Left colon (tissue), 2 donors: ENCODE measurements around the gene PDGFC. TPM values are rescaled to one million over a fixed set of nuclear protein-coding genes. Genes with fewer than 3 reads are reported as not detected.
"Not testable (repeated sequence)": the region's sequence is repeated elsewhere in the genome, so short reads cannot be mapped to it uniquely, and the experiment has no call there.

ENCODE experiments used
- ATAC-seq: fragments of 200-7000 bp; cut with Tn5 transposase; one replicate; pipeline ENCODE4 v1.9.1; 2020; ENCODE audit warnings: mild to moderate bottlenecking, moderate library complexity
- DNase-seq, 2 donors: peaks; one replicate each; pipeline ENCODE4 v3.0.0-alpha.2; 2020
- intact Hi-C, 2 donors: fragments of 100-400 bp; cut with DNase I in 1 of 2; cut with micrococcal nuclease in 1 of 2; formaldehyde crosslinking; loops; one replicate each; pipeline versions ENCODE4 v1.11.2 to v1.14.0; 2022; cut with DNase I, micrococcal nuclease
- total RNA-seq, 2 donors: library from RNA; stranded (reverse); fragmentation: NEBNext Ultra II Directional; extraction: Animal tissue kit (Norgen Biotek cat#: 25700); gene quantifications; one replicate each; pipeline ENCODE4 v1.2.1, GENCODE V29; 2021
- donor health status: DM: no; HTN: no; CAD: no.
- donor health status: DM: yes; HTN: yes; CAD: no.

The PDGFC gene
- total RNA-seq, 2 donors from 2014 or later = 3.8 to 14.3 TPM

DNA sequence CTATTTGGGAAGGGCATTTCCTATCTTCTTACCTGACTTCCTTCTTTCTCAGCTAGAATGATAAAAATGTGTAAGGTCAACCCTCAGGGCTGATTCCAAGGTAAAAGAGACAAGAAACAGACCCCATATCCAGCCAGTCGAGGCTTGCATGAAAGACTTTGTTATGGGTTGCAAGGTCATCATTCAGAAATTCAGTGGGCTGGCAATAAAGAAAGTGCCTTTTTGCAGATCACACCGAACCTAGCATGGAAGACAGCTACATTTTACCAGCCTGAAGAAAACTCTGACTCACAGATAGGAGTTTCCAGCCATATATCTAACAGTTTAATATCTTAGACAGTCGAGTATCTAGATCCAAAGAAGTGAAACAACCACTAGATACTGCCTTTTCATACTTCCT, 87.4 kb downstream of the PDGFC start:
- no peak for DNase-seq
- intact Hi-C loops = no loop called here
- ATAC-seq = no peak

DNA sequence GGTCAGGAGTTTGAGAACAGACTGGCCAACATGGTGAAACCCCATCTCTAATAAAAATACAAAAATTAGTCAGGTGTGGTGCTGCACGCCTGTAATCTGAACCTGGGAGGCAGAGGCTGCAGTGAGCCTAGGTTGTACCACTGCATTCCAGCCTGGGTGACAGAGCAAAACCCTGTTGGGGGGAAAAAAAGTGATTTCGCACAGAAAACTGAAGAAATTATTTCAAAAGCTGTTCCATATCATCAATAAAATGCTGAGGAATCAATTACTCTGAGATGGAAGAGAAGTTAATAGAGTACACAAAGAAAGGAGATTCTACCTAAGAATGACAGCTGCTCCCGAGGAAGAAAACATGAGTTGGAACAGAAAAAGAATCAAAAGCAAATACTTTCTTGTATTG, 95.9 kb downstream of the PDGFC start:
- intact Hi-C loops = no loop called here
- no peak for ATAC-seq
- DNase-seq = no peak

DNA sequence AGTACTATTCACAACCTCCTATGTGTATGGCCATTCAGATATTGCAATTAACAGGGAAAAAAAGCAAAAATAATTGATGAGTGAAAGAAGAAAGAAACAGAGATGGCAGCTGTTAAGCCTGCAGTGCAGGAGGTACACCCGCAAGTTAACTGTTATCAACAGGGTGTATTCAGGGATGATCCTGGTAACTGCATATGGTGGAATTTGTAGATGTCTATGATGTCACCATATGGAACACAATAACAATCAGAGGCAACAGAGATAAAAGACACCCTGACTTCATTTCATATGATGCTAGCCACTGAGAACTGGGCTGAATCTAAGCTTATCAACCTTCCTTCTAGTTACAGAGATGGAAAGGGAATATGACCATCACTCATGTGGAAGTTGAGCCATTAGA, 96.5 kb downstream of the PDGFC start:
- ATAC-seq = no peak
- intact Hi-C loops = no loop called here

DNA sequence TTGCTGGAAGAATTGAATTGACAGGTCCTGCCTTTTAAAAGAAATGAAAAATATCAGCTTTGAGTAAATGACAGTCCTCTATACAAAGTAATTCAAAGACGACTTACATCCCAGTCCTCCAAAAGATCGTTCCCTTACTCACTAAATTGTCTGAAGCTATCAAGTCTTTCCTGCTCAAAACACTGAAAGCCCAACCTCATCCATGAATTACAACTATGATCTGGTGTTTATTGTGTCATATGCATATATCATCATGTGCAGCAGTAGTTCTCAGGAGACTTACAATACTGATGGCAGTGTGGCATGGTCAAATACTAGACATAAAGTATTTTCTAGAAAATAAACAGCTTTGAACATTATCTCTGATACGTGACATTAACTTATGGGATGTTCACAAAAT, 97.8 kb downstream of the PDGFC start:
- ATAC-seq (no peak), DNase-seq (no peak)
- intact Hi-C loops = no loop called here

More for the DNA sequence above, 96.5 kb downstream of the PDGFC start:
- no peak for DNase-seq

DNA sequence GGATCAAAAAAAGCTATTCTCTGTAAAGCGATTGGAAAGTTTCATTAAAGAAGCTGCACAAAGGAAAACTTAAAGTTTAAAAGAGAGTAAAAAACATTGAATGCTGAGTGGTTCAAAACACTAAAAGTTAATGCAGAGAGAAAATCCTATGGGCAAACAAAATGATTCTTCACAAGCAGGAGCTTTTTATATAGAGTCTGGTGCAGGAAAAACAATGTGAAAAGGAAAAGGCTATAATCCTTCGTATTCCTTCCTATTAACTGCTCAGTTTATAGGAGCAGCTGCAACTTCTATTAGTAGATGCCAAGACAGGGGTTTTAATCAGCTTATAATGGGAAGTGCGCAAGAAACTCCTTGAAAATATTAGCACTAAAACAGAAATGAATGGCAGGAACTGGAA, 100.7 kb downstream of the PDGFC start:
- ATAC-seq (no peak), DNase-seq (no peak)
- intact Hi-C loops = no loop called here

DNA sequence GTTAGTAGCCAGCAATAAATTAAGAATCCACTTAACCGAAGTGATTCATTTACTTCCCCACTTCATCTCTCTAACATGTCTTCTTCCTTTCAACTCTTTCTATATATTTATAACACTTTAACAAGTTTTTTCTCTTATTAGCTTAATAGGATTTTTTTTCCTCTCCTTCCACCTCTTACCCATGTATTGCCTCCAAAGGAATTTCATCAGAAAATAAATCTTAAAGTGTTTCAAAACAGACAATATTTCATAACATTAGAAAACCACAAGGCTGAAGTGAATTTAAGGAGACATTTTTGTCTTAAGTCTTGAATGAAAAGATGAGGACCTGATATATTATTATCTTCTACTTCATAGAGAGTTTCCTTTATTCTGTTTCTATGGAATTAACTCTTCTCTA, 101.5 kb downstream of the PDGFC start:
- DNase-seq (no peak), ATAC-seq (no peak)
- intact Hi-C loops = no loop called here

DNA sequence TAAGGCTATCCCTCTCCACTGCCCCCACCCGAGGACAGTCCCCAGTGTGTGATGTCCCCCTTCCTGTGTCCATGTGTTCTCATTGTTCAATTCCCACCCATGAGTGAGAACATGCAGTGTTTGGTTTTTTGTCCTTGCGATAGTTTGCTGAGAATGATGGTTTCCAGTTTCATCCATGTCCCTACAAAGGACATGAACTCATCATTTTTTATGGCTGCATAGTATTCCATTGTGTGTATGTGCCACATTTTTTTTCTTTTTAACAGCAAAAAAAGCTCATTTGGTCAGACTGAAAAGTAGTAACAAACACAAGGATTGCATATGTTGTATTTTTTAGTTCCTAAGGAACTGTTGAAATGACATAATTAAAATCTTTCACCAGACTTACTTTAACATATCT, 105.5 kb downstream of the PDGFC start:
- ATAC-seq, intact Hi-C loops, DNase-seq: not testable (repeated sequence)

DNA sequence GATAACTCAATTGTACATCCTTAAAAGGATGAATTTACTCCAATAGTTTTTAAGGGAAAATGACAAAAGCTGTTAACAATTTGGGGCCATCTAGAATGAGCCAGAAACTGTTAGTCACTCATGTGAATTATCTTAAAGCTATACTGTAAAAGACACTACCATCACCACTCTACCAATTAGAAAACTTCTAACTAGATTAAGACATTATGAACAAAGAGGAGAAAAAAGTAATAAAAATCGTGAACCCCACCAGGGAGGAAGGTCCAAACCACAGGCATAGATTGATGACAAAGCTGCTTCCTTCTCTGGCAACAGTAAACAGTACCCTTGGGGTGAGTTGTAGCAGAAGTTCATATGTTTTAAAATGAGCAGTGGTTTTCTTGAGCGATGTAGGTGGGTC, 106.1 kb downstream of the PDGFC start:
- ATAC-seq = no peak
- intact Hi-C loops = no loop called here
- no peak for DNase-seq

DNA sequence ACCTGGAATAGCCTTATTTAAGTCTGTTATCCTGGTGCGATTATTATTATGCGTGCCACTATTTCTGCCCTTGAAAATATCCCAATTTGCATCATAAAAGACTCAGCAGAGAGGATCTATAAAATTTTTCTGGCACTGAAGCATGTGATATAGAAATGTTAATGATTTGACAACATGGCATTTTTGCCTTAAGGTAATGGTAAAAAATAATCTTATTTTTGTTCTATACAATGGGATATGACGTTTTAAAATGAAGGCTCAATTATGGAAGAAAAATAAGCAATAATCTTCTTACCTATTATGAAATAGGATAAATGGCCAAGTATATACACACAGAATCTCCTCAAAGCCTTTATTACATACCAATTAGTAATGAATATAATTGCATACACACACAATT, 113.5 kb downstream of the PDGFC start:
- no peak for ATAC-seq
- DNase-seq = no peak
- intact Hi-C loops = no loop called here

DNA sequence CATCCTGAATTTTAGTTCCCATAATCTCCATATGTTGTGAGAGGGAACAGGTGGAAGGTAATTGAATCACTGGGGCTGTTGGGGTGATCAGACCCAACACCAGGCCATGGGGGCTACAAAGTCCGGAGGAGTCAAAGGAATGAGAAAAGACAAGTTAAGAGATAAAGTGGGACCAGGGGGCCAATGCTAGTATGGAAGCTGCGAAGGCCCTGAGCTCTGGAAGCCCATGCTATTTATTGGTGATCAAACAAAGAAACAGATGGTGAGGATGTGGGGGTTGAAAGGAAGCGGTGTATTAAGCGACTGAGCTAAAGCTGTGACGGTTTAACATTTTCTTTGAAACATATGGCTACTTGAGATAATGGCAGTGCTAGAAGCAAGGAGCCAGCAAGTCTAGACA, 132.8 kb downstream of the PDGFC start:
- intact Hi-C loops = no loop called here
- ATAC-seq (no peak), DNase-seq (no peak)

DNA sequence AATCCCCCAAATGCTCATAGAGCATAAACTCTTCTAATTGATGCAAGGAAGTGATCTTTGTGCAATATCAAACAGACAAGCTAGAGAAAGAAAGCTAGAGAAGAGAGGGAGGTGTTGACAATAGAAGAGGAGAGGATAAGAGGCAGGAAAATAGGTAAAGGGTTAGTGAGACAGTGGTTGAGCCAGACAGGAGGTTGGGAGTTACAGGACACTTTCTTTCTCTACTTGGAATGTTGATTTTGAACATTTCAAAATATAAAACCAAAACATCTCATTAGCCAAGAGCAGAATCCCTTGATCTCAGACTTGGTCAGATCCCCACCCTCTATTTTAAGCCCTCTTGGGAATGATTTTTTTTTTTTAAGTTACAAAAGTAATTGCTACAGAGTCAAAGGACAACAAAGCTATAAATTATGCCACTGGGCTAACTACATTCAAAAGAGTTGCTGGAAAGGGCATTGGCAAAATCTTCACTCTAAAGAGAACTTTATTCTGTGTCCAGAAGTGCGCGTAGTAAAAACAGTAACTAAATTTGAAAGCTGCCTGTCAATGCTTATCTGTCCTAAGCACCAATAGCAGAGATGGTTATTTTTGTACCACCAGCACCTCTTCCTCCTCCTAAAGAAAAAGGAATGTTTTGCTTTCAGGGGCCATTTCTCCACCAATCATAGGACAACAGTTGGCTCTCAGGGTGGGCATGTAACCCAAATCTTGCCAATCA, 133.8 kb downstream of the PDGFC start:
- ATAC-seq (no peak), DNase-seq (no peak)
- intact Hi-C loops = no loop called here

DNA sequence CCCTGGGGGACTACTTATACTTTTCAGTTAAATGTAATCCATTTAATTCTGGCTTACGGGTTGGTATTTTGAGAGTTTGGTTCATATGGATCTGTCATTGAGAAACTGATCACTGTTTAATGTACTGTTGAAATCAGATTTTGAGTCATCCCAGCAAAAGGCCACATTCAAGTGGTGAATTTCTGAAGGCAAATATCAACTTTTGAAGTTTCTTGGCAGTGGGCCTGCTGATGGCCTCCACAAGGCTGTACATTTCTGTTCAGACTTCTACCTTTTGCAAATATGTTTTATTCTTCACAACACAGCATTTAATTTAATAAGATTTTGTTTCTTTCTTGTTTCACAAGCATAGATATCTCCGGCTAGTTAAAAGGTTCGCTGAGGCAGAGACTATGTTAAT, 138.7 kb downstream of the PDGFC start:
- intact Hi-C loops = no loop called here
- DNase-seq (no peak), ATAC-seq (no peak)

DNA sequence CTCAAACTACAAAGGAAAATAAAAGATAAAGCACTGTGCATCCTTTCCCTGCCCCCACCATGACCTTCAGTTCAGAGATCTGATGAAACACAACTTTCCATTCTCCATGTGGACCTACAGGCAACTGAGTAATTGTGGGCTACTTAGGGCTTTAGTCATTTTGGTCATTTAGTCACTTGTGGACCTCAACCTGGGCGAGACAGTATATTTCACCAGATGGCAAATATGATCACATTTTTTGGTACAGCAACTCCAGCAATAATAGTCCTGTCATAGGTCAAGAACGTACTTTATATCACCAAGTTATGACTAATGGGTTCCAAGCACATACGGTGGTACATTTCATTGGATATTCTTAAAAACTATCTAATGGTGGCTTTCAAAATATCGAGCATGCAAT, 141.2 kb downstream of the PDGFC start:
- intact Hi-C loops = no loop called here
- DNase-seq (no peak), ATAC-seq (no peak)

DNA sequence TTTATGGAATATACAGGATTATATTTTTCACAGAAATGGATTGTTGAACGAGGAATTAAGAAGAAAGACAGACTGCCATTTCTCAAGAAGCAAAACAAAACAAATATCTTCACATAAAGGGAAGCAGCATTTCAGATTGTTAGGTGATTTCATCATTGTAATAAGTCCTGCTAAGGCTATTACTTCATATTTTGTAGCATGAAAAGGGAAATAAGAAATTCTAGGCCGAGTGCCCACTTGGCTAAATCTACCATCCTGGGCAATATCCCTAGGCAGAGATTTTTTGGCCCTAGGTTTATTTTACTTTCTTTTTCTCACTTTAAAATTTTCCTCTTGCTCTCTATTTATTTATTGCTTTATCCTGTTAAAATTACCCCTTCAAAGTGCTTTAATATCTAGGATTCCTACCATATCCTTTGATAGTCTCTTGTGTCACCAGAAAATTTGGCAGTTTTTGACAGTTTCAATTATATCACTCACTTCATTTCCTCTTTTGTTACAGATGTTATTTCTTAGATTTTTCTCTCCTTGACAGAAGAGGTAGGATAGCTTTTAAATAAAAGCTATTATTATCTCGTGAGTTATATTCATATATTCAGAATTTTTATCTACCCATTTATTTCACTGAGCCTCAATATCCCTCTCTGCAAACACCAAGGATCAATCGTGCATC, 142.3 kb downstream of the PDGFC start:
- intact Hi-C loops = no loop called here
- no peak for DNase-seq
- ATAC-seq = no peak

DNA sequence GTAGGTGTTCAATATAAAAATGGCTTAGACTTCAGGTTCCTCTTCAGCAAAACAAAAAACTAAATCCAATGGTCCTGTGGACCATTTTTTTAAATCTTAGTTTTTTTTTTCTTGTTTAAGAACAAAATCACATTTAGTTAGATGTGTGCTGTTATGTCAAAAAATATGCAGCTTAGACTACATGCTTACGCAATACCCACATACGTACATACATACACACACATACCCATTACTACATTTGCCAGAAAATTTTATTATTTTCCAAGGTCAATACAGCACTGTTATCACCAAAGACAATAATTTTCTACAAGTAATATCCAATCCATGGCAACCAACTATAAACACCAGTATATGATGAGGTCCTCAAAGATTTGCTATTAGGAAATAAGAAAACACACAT, 144.1 kb downstream of the PDGFC start:
- ATAC-seq = no peak
- intact Hi-C loops = no loop called here
- no peak for DNase-seq

DNA sequence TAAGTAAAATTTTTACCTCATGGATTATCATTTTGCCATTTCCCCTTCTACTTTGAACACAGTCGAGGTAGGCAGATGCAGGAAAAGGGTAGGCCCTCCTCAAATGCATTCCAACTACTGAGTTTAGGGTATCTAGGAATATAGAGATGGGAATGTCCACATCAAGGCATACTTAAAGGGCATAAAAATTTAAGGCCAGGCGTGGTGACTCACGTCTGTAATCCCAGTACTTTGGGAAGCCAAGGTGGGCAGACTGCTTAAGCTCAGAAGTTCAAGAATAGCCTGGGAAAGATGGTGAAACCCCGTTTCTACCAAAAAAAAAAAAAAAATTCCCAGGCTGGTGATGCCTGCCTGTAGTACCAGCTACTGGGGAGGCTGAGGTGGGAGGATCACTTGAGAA, 146.5 kb downstream of the PDGFC start:
- no peak for DNase-seq
- intact Hi-C loops = no loop called here

DNA sequence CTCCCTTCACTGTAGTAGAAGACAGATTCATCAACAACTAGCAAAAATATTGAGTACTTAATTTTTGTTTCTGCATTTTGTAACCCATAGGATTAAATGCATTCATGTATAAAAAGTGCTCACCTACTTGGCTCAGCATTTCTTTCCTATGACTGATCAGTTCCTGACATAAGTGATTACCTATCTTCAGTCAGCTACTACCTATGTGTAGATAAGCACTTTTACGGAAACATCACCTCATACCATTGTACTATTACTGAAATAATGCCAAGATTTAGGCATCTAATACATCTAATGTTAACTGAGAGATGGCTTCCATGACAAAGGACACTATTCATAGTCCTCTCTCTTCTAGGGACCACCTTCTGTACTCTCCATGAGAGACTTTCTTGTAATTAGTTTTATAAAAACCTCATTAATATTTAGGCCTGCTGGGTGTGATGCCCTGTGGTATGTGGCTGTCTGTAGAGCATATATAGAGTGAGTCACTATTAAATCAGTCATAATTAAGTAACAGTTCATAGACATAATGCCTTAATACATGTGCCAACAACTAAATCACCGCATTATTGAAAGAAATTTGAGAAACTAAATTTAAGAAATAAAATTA, 147.0 kb downstream of the PDGFC start:
- ATAC-seq (no peak), DNase-seq (no peak)
- intact Hi-C loops = no loop called here

More for the DNA sequence above, 146.5 kb downstream of the PDGFC start:
- ATAC-seq = no peak

DNA sequence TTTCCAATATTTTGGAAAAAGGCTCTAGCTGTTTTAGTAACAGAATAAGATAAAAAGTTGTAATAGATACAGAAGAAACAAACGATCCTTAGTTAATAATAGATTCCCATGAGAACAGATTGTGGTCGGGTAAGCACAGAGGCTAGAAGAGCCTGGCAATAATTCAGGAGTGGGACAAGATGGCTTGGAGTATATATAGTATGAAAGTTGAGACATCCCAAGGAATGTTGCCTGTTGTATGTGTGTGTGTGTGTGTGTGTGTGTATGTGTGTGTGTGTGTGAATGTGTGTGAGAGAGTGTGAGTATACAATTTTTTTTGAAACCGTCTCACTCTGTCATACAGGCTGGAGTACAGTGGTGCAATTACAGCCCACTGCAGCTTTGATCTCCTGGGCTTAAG, 150.7 kb downstream of the PDGFC start:
- intact Hi-C loops = no loop called here
- no peak for ATAC-seq
- DNase-seq = no peak

DNA sequence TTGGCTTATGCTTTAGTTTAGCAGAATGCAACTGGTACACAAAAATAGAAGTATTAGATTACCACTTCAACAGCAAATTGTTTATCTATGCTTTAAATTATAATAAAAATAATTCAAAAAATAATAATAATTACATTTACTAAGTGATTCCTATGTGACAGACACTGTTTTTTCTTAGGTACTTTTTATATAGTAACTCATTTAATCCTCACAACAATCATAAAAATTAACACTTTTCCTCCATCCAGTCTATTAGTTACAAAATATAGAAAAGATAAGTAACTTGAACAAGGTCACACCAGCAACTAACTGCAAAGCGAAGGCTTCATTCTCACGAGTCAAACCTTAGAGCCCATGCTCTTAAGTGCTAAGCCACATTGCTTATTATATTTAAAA, 155.2 kb downstream of the PDGFC start:
- no peak for ATAC-seq
- no peak for DNase-seq
- intact Hi-C loops = no loop called here

DNA sequence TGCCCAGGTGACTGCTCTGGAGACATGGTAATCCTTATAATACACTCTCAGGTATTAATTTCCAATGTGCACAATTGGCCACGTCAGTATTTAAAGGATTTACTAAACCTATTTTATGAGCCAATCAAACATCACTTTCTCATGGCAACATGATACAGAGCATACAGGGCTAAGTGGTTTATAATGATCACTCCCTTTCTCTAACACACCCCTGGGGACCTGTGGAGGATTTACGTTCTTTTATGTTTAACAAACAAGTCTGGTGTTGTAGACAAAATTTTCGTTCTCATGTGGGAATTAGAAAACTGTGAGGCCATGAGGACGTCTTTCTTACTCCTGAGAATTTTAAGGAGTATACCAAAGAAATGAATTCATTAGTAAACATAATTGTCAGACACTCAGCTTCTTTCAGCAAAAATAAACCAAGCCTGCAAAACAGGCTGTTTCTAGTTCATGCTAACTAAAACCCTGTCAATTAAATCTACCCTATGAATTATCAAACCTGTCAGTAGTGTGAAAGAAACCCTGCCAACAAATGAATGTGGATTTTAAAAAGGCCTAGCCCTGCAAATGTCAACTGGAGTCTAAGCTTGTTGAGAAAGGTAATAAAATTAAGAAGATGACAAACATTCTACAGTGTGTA, 155.8 kb downstream of the PDGFC start:
- DNase-seq (no peak), ATAC-seq (no peak)
- intact Hi-C loops = no loop called here
